Ovary (tissue), 3 donors: ENCODE results near the gene ATP13A5.

ENCODE experiments used
- CTCF ChIP-seq, 3 donors: fragments of 450-650 bp in 2 of 3; fragments of 200-600 bp in 1 of 3; IDR thresholded peaks; one replicate each; pipeline versions ENCODE4 v1.5.1 to v1.8.0; 2016 to 2022; ENCODE audit warnings: antibody characterized with exemption in 3 of 3, mild to moderate bottlenecking in 1 of 3
- POLR2A ChIP-seq: fragments of 450-650 bp; IDR thresholded peaks from one replicate; pipeline ENCODE4 v1.6.1; 2017; ENCODE audit warnings: antibody characterized with exemption, mild to moderate bottlenecking, moderate library complexity
- donor health status: DM: no; HTN: no; CAD: no.

DNA sequence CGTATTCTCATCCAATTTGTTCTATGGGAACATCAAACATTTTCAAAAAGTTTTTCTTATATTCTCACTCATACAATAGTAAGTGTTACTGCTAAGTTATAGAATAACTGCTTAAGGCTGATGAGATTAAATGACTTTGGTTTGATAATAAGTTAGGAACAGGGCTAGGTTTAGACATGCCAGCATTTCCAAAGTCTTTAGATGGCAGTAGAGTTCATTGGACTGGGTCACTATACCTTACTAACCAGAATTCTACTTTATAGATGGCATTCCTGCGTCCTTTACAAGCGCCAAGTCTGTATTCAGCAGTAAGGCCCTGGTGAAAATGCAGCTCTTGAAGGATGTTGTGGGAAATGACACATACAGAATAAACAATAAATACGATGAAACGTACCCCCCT, 115.8 kb downstream of the ATP13A5 start:
- TF ChIP-seq CTCF (IDR thresholded peaks at IDR 0.05) (no peak), POLR2A (no peak)
